CD4-positive, alpha-beta T cell treated with Interleukin-15 for 4 hours (primary cell): Measurements from ENCODE around the gene HERC4.
"Not testable (repeated sequence)": the region's sequence is repeated elsewhere in the genome, so short reads cannot be mapped to it uniquely, and the experiment has no call there.

Experiments used
- DNase-seq: peaks from one replicate; pipeline ENCODE4 v3.0.0-alpha.2; 2020; ENCODE audit warnings: low spot score

Gene HERC4

DNA sequence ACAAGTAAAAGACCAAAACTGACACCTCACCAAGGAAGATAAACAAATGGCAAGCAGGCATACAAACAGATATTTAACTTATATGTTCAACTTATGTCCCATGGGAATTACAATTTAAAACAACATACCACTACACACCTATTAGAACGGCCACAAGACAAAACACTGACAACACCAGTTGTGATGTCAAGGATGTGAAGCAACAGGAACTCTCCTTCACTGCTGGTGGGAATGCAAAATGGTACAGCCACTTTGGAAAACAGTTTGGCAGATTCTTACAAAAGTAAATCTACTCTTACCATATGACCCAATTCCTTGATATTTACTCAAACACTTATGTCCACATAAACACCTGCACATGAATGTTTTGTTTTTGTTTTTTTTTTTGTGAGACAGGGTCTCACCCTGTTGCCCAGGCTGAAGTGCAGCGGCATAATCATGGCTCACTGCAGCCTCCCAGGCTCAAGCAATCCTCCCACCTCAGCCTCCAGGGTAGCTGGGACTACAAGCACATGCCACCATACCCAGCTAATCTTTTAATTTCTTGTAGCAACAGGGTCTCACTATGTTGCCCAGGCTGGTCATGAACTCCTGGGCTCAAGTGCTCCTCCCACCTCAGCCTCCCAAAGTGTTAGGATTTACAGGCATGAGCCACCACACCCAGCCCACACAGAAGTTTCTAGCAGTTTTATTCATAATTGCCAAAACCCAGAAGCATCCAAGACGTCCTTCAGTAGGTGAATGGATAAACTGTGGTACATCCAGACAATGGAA lies 27.3 kb downstream of the HERC4 start:
- DNase-seq: no peak

DNA sequence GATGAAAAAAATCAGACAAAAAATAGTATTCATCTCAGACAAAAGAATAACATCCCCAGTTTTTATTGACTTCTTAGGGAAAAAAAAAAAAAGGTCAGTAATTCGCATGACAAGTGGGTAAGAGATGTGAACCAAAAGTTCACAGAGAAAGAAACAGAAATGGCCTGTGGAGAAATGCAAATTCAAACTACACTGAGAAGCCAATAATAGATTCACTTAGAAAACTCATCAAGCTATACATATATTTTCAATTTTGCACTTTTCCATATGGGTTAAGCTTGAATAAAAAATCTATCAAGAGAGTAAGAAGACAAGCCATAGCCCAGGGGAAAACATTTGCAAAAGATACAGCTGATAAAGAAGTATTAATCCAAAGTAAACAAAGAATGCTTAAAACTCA lies 28.0 kb downstream of the HERC4 start:
- no peak for DNase-seq

GRCh38 chr10:68046642-68047041 lies 28.4 kb downstream of the HERC4 start:
- DNase-seq: no peak

GRCh38 chr10:68043030-68043429 lies 32.1 kb downstream of the HERC4 start:
- no peak for DNase-seq

GRCh38 chr10:68032113-68032512 lies 43.0 kb downstream of the HERC4 start:
- DNase-seq: no peak

- no peak for DNase-seq
These were observed 47.7 kb downstream of the HERC4 start for GRCh38 chr10:68027429-68027828.

DNA sequence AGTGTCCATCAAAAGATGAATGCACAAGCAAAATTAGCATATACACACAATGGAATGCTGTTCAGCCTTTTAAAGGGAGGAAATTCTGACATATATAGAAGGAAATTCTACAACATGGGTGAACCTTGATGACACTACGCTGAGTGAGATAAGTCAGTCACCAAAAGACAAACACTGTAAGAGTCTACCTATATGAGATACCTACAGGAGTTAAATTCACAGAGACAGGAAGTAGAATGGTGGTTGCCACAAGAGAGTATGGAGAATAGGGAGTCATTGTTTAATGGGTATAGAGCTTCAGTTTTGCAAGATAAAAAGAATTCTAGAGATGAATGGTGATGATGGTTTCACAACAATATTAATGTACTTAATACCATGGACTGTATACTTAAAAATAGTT lies 51.8 kb downstream of the HERC4 start:
- DNase-seq: no peak

- DNase-seq: not testable (repeated sequence)
These were observed 52.8 kb downstream of the HERC4 start for GRCh38 chr10:68022324-68022723.

DNA sequence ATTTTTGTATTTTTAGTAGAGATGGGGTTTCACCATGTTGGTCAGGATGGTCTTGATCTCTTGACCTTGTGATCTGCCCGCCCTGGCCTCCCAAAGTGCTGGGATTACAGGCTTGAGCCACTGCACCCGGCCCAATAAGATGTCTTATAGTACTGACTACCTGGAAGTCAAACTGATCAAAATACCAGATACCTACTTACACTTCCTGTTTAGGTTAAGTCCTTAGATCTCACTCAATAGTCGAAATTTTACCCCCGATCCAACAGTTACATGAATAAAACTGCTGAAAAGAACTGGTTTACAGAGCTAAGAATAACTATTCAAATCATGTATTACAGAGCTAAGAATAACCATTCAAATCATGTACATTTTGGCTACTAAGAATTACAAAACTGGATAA lies 58.6 kb downstream of the HERC4 start:
- DNase-seq: not testable (repeated sequence)

DNA sequence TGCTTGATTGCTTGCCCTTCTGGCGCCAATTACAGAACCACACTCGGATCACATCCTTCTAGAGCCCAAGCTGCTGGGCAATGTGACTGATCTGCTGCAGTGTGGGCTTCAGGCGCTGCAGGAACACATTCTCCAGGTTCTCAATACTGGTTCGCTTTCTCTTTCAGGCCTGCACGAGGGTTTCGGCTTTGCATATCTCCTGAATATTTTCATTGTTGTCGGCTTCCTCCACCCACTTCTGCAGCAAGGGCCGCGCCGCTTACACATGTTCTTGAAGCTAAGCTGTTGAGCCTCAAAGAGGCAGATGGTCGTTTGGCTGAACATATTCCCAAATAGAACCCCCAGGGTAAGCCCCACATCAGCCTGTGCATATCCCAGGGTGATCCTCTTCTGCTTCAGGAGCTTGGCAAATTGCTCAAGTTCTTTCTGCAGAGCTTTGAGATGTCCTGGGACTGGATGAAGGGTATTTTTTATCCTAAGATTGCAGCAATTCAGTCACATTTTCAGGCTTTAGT lies 64.6 kb downstream of the HERC4 start:
- DNase-seq: no peak

DNA sequence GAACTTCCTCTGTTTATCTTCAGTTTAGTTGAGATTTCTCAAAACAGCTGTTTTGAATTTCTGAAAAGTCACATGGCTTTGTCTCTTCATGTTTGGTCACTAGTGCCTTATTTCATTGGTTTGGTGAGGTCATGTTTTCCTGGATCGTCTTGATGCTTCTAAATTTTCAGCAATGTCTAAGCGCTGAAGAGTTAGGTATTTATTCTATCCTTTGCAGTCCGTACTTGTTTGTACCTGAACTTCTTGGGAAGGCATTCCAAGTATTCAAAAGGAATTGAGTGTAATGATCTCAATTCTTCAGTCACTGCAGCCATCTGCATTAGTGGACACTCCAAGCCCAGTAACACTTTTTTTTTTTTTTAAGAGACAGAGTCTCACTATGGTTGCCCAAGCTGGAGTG lies 67.7 kb downstream of the HERC4 start:
- no peak for DNase-seq

DNA sequence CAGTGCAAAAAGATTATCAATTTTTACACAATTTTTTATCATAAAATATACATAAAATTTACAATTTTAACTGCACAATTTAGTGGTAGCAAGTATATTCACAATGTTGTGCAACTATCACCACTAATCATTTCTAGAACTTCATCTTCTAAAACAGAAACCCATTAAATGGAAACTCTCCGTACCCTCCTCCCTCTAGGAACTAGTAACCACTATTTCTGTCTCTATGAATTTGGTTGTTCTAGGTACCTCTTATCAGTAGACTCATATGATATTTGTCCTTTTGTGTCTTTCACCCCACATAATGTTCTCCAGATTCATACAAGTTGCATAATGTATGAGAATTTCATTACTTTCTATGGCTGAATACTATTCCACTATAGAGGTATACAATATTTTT lies 73.5 kb downstream of the HERC4 start:
- DNase-seq: no peak

GRCh38 chr10:68001000-68001399 lies 74.1 kb downstream of the HERC4 start:
- no peak for DNase-seq

- DNase-seq: no peak
These were observed 85.0 kb downstream of the HERC4 start for GRCh38 chr10:67990093-67990492.

DNA sequence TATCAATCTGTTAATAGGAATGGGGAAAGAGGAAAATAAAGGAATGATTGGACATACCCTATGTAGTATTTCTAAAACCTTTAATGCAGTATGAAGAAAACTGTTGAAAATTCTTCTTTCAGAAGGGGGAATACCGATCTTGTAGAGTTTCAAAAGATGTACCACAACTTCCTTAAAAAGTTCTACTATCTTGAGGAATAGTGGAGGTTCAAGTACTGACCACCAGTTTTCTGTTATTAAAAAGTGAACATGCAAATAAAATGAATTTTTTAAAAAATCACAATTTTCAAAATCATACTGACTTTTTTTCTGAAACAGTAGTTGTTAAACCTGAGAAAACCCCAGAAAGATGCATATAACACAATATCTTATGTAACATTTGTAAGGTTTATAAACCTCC lies 86.5 kb downstream of the HERC4 start:
- DNase-seq: no peak

DNA sequence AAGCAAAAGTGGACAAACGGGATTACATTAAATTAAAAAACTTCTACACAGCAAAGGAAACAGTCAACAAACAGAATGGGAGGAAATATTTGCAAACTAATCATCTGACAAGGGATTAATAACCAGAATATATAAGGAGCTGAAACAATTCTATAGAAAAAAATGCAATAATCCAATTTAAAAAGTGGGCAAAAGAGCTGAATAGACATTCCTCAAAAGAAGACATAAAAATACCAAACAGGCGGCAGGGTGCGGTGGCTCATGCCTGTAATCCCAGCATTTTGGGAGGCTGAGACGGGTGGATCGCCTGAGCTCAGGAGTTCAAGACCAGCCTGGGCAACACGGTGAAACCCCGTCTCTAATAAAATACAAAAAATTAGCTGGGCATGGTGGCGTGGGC lies 92.5 kb downstream of the HERC4 start:
- DNase-seq: not testable (repeated sequence)

- DNase-seq: no peak
These were observed 96.3 kb downstream of the HERC4 start for GRCh38 chr10:67978749-67979148.

- no peak for DNase-seq
These were observed 97.8 kb downstream of the HERC4 start for GRCh38 chr10:67977251-67977650.

- no peak for DNase-seq
These were observed 98.5 kb downstream of the HERC4 start for GRCh38 chr10:67976292-67977245.

DNA sequence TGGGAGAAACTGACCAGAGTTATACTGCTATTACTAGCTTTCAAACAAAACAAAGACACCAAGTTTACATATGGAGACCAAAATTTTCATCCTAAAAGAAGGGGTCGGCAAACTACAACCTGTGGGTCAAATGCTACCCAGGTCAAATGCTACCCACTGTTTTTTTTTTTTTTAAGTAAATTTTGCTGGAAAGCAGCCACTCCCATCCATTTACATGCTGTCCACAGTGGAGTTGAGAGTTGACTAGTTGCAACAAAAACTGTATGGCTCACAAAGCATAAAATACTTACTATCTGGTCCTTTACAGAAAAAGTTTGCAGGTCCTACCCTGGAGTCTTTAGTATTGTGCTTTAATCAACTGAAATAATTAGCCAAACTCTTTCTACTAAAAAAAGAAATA lies 99.2 kb downstream of the HERC4 start:
- DNase-seq: no peak

DNA sequence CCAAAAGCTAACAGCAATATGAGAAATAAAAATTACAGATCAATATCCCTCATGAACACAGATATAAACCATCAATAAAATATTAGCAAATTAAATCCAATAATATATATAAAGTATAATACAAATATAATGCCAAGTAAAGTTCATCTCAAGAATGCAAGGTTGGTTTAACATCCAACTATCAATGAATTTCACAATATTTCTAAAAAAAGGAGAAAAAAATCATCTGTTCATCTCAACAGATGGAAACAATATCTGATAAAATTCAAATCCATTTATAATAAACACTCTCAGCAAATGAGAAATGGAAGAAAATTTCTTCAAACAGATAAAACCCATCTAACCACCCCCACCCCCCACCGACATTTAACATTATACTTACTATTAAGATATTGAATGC lies 103.8 kb downstream of the HERC4 start:
- DNase-seq: no peak

DNA sequence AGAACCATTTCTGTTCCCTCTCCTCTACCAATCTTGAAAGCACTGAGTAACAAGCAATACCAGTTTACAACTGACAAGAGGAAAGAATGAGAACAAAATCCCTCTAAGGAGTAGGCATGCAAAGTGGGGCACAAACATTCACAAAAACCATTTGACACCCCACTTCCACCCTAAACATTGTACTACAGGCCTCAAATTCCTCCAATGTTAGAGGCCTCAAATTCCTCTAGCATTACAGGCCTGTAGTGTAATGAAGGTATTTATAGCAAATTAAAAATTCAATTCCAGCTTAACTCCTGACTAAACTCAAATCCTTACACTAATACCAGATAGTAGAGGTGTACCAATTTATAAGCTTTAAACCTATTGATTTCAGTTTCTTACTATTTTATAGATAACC lies 105.2 kb downstream of the HERC4 start:
- DNase-seq: no peak

DNA sequence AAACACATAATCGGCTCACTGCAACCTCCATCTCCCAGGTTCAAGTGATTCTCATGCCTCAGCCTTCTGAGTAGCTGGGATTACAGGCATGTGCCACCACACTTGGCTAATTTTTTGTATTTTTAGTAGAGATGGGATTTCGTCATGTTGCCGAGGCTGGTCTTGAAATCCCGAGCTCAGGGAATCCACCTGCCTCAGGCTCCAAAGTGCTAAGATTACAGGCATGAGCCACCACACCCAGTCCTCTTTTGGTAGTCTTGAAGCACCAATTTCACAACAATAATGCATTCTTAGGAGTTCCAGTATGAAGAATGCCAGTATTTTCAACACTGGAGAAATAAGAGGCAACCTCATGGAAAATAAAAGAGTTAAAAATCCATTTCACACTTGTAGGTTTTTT lies 109.0 kb downstream of the HERC4 start:
- DNase-seq: not testable (repeated sequence)
